NCI-H1417 treated with DMSO at 0.1 percent for 48 hours (cell line): ENCODE data around the gene GRIK5.

ENCODE experiments used
- DNase-seq: peaks from one replicate; lab custom pipeline; 2025; lab: John Stamatoyannopoulos, UW

Gene GRIK5

DNA sequence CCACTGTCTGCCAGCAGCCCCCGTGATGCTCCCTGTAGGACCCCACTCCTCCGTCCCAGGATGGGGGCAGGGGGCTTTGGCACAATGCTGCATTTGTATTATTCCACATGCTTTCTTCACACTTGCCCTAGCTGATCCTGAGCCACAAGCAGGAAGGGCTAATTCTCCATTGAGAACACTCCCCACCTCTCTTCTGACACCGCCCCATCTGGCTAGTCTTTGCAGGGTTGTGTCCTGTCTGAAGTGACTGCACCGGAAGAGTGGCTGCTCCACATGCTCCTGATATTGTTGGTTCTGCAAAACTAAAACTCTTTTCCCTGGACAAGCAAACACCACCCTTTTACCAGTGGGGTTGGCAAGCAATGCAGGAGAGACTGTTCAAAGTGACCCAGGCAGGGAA lies 23.9 kb upstream of the GRIK5 start:
- no peak for DNase-seq

GRCh38 chr19:42093505-42093904 lies 23.5 kb upstream of the GRIK5 start:
- DNase-seq = no peak

DNA sequence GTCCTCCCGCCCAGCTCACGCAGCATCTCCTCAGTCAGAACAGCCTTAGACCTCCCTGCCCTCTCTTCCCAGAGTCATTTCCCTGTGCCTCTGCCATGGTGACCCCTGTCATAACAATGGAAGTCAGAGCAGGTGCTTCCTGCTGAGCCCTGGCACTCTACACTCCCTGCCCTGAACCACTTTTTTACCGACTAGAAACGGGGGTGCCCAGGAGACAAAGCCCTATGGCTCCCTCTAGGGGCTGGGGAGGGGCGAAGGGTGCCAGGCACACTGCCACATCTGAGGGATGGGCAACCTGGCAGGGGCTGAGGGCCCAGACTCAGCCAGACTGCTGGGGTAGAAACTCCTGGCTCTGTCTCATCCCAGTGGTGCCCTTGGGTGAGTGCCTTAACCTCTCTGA lies 22.3 kb upstream of the GRIK5 start:
- no peak for DNase-seq

- DNase-seq = no peak
Measured at GRCh38 chr19:42091742-42092141, 21.7 kb upstream of the GRIK5 start.

DNA sequence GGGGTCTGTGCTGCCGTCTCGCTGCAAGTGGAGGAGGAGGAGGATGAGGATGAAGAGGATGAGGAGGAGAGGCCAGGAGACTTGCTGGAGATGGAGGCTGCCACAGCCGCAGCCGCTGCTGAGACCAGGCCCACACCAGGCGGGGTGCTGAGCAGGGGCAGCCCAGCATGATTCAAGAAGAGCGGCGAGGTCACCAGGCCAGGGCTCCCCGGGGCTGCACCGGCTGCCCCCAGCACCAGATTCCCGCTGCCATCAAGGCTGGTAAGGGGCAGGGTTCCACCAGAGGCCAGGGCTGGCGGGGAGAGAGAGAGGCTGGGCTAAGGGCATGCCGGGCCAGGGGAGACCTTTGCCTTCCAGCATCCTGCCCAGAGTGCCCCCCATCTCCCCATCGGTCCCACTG lies 21.3 kb upstream of the GRIK5 start:
- DNase-seq = no peak

- DNase-seq = no peak
Measured at GRCh38 chr19:42090672-42091071, 20.7 kb upstream of the GRIK5 start.

DNA sequence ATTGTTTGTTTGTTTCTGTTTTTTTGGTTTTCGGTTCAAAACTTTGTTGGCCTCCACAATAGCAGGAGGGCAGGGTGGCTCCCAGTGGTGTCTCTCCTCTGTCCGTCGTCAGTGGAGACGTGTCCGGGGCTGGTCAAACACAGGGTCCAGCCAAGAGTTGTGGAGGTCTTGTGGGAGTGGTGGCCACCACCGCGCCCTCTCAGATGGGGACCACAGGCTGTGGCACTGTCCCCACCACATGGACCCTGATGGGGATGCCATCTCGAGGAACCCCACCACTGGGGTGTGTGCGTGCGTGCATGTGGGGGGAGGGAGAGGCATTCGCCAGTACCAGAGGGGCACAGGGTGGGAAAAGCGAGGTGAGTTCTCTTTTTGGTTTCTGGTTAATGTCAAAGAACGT lies 19.8 kb upstream of the GRIK5 start:
- DNase-seq = no peak

GRCh38 chr19:42089191-42089750 lies 19.3 kb upstream of the GRIK5 start:
- DNase-seq = no peak

GRCh38 chr19:42088471-42089190 lies 18.6 kb upstream of the GRIK5 start:
- DNase-seq = no peak

DNA sequence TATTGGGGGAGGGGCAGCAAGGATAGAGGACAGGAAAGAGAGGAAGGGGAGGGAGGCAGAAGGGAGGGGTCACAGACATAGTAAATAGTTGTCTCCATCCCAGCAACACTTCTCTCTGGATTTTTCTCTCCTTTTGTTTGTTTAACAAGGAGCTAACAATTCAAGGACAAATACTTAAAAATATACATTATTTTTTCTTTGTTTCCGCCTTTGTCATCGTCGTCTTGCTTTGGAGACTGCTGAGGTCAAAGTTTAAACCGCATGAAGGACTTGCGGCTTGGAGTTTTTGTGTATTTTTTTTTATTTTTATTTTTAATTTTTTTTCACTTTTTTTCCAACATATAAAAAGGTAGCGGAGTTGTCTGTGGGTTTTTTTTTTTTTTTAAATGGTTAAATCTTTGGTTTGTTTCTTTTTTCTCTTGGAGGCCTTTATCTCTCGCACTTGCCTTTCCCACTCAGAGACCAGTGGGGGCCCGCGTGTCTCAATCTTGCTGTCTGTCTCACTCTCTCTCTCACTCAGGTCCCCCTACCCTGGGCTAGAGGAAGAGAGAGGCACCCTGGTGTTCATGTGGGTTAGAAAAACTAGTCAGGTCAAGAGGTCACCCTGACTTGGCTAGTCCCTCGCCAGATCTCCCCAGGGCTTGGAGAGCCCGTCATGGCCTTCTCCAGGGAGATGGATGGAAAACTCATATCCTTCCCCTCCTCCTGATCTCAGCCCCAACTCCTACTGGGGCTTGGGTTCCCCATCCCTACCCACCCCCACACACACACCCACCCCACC lies 17.0 kb upstream of the GRIK5 start:
- DNase-seq = no peak

DNA sequence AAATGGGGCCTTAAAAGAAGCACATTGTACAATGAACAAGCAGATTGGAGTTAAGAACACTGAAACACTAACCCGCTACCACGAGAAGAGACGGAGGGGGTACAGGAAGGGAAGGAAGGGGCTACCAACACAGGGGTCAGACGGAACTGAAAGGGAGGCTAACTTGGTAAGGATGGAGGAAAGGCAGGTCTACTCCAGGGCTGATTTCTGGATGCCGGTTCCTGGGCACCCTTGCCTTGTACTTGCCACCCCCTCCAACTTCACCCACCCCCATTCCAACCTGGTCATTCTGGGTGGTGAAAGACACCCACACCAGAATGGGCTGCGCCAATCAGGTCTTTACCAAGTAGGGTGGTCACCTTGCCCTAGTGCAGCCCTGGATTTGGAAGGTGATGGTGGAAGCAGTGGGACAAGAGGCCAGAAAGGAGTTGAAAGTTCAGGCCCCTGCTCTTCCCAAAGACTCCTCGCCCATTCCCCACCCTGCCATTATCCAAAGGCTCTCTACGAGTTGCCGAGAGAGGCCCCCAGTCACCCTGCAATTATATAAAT lies 16.3 kb upstream of the GRIK5 start:
- no peak for DNase-seq

- DNase-seq = no peak
Measured at GRCh38 chr19:42083537-42083936, 13.5 kb upstream of the GRIK5 start.

DNA sequence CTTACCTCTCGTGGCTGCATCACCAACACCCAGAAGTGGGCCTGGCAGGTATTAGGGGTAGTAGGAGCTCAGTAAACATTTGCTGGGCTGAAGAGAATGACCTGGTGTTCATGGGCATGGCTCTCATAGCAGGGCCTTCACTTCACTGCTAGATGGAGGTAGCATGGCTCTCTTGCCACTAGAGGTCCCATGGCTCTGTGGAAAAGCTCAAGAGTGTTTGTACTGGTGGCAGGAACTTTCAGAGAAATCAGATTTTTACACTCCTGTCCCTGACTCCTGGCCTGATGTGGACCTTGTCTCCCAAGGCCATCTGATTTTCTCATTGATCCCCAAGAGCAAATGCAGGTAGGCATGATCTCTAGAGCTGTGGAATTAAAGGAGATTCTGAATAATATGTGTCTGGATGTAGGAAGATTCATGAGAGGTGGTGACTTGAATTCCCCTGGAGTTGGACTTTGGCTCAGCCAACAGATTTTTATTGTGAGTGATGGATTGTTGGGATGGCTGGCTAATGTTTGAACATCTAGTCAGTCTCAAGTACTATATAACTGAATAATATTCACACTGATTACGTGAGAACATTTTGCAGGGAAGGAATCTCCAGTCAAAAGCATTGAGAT lies 11.7 kb upstream of the GRIK5 start:
- no peak for DNase-seq

DNA sequence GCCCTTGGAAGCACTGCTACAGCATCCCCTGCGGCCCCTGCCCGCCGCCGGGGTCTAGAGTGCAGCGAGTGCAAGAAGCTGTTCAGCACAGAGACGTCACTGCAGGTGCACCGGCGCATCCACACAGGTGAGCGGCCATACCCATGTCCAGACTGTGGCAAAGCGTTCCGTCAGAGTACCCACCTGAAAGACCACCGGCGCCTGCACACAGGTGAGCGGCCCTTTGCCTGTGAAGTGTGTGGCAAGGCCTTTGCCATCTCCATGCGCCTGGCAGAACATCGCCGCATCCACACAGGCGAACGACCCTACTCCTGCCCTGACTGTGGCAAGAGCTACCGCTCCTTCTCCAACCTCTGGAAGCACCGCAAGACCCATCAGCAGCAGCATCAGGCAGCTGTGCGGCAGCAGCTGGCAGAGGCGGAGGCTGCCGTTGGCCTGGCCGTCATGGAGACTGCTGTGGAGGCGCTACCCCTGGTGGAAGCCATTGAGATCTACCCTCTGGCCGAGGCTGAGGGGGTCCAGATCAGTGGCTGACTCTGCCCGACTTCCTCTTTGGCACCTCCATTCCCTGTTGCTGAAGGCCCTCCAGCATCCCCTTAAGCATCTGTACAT lies 10.9 kb upstream of the GRIK5 start:
- DNase-seq = no peak

DNA sequence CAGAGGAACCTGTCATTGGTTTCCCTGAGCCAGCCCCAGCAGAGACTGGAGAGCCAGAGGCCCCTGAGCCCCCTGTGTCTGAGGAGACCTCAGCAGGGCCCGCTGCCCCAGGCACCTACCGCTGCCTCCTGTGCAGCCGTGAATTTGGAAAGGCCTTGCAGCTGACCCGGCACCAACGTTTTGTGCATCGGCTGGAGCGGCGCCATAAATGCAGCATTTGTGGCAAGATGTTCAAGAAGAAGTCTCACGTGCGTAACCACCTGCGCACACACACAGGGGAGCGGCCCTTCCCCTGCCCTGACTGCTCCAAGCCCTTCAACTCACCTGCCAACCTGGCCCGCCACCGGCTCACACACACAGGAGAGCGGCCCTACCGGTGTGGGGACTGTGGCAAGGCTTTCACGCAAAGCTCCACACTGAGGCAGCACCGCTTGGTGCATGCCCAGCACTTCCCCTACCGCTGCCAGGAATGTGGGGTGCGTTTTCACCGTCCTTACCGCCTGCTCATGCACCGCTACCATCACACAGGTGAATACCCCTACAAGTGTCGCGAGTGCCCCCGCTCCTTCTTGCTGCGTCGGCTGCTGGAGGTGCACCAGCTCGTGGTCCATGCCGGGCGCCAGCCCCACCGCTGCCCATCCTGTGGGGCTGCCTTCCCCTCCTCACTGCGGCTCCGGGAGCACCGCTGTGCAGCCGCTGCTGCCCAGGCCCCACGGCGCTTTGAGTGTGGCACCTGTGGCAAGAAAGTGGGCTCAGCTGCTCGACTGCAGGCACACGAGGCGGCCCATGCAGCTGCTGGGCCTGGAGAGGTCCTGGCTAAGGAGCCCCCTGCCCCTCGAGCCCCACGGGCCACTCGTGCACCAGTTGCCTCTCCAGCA lies 10.1 kb upstream of the GRIK5 start:
- no peak for DNase-seq

DNA sequence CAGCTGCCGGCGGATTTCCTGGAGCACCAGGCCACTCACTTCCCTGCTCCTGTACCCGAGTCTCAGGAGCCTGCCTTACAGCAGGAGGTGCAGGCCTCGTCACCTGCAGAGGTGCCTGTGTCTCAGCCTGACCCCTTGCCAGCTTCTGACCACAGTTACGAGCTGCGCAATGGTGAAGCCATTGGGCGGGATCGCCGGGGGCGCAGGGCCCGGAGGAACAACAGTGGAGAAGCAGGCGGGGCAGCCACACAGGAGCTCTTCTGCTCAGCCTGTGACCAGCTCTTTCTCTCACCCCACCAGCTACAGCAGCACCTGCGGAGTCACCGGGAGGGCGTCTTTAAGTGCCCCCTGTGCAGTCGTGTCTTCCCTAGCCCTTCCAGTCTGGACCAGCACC lies 9.3 kb upstream of the GRIK5 start:
- no peak for DNase-seq

DNA sequence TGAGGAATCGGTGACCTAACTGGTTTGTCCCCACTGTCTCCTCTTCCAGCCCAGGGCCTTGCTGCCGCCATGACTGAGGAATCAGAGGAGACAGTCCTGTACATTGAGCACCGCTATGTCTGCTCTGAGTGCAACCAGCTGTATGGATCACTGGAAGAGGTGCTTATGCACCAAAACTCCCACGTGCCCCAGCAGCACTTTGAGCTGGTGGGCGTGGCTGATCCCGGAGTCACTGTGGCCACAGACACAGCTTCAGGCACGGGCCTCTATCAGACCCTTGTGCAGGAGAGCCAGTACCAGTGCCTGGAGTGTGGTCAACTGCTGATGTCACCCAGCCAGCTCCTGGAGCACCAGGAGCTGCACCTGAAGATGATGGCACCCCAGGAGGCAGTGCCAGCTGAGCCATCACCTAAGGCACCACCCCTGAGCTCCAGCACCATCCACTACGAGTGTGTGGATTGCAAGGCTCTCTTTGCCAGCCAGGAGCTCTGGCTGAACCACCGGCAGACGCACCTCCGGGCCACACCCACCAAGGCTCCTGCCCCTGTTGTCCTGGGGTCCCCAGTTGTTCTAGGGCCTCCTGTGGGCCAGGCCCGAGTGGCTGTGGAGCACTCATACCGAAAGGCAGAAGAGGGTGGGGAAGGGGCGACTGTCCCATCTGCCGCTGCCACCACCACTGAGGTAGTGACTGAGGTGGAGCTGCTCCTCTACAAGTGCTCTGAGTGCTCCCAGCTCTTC lies 8.7 kb upstream of the GRIK5 start:
- DNase-seq = no peak

DNA sequence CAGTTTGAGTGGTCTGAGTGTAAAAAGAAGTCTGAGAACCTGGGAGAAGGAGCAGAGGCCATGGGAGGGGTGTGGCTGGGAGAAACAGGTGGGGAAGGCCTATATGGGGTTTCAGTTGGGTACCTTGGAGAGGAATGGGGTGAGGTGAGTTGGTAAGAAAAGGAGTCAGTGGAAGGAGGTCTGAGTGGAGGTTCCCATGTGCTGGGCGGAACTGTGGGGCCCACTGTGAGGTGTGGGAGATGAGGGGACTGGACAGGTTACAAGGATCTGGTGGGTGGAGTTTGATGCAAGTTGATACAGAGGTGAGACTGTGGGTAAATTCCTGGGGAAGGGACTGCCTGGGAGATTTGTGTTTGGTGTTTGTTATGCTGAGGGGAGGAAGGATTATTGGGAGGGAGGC lies 8.1 kb upstream of the GRIK5 start:
- no peak for DNase-seq

DNA sequence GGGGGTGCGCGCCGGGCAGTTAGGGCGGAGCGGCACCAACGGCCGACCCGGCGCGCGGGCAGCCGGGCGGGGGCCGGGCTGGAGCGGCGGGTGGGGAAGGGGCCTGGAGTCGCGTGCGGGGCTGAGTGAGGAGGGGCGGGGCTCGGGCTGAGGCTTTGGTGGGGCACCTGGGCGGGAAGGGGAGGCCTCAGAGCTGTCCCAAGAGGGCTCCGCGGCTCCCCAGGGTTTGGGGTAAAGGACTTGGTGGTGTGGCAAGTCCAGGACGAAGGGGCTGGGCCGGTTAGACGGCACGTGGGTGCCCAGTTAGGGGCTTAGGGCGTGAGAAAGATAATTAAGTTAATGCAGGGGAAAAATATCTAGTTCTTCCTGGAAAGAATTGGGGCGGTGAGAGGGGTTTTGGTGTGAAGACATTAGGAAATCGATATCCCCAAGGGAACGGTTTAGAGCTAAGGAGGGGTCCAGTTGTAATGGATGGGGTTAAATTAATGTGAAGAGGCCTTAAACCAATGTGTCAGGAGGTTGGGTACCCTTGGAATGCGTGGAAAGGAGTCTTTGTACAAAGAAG lies 6.5 kb upstream of the GRIK5 start:
- no peak for DNase-seq
